Activated CD4-positive, alpha-beta memory T cell treated with anti-CD3 and anti-CD28 coated beads for 36 hours (primary cell): Measurements from ENCODE around the gene INO80. TPM values are rescaled to one million over a fixed set of nuclear protein-coding genes. Genes with fewer than 3 reads are reported as not detected.

Experiments used
- CTCF ChIA-PET: fragments of 350-600 bp; sonication (Branson Sonifier 250); formaldehyde crosslinking; loops from one replicate; lab custom pipeline; 2021; ENCODE audit warnings: antibody characterized with exemption, inconsistent platforms; lab: Charles Lee
- POLR2A ChIA-PET: fragments of 350-600 bp; sonication (Branson Sonifier 250); formaldehyde crosslinking; loops from one replicate; lab custom pipeline; 2021; ENCODE audit warnings: antibody characterized with exemption; lab: Charles Lee
- DNase-seq: peaks from one replicate; pipeline ENCODE4 v3.0.0-alpha.2; 2020
- H3K27ac Mint-ChIP-seq: one replicate; pipeline ENCODE4 v1.8.0; 2021; ENCODE audit warnings: mixed read lengths
- H3K27me3 Mint-ChIP-seq: one replicate; pipeline ENCODE4 v1.8.0; 2021; ENCODE audit warnings: mixed read lengths
- H3K36me3 Mint-ChIP-seq: one replicate; pipeline ENCODE4 v1.8.0; 2021; ENCODE audit warnings: mixed read lengths
- H3K4me1 Mint-ChIP-seq: one replicate; pipeline ENCODE4 v1.8.0; 2021; ENCODE audit warnings: low read depth, mixed read lengths
- H3K4me3 Mint-ChIP-seq: one replicate; pipeline ENCODE4 v1.8.0; 2021; ENCODE audit warnings: mild to moderate bottlenecking, mixed read lengths
- H3K9me3 Mint-ChIP-seq: one replicate; pipeline ENCODE4 v1.8.0; 2021; ENCODE audit warnings: mixed read lengths
- intact Hi-C: fragments of 100-400 bp; cut with micrococcal nuclease; formaldehyde crosslinking; loops from one replicate; pipeline ENCODE4 v1.15.1; 2023
- total RNA-seq, 2 experiments: library from RNA; stranded (reverse); gene quantifications; one replicate each; pipeline ENCODE4 v1.2.3, GENCODE V29; 2021

Gene INO80
- total RNA-seq, 2 experiments from 2014 or later = 19.9 to 22.8 TPM

DNA sequence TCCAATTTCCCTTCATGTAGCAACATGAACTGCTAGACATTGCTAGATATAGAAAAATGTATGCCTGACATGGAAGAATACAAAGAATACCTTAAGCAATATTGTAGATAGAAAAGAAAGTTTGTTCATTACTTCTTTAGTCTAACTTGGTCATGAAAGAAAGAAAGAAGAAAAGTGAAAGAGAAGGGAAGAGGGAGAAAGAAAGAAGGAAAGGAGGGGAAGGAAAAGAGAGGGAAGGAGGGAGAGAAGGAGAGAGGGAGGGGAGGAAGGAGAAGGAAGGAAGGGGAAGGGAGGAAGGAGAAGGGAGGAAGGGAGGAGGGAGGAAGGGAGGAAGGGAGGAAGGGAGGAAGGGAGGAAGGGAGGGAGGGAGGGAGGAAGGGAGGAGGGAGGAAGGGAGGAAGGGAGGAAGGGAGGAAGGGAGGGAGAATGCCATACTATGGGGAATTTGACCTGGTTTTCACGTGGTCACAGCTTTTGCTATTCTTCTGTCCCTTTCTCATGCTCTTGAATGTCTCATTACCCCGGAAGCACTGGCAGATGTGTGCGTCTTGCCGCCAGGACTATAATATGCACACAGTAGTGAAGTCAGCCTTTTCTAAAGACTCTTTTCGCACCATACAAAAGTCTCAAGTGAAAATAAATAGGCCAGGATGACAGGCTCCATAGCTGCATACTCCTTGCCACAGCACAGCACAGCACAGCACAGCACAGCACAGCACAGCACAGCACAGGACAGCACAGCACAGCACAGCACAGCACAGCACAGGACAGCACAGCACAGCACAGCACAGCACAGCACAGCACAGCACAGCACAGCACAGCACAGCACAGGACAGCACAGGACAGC, 84.6 kb downstream of the INO80 start:
- POLR2A ChIA-PET = no interaction called here
- Mint-ChIP-seq H3K4me3 (no peak overlapping the region), H3K9me3 (no peaks in the 10 kb centered on the region), H3K36me3 (peaks cover 22% of the 10 kb centered on the region), H3K27ac (no peak overlapping the region), H3K4me1 (peaks cover 3% of the 10 kb centered on the region), H3K27me3 (no peaks in the 10 kb centered on the region)
- DNase-seq = no peak
- intact Hi-C loops = loop anchor here (10.0 kb wide), 1 partner anchor 153 kb away; no protein-coding TSS in a partner anchor
- CTCF ChIA-PET = interaction anchor here (1.3 kb wide), 1 partner anchor 154 kb away, joined by 4 read pairs; no protein-coding TSS in a partner anchor

DNA sequence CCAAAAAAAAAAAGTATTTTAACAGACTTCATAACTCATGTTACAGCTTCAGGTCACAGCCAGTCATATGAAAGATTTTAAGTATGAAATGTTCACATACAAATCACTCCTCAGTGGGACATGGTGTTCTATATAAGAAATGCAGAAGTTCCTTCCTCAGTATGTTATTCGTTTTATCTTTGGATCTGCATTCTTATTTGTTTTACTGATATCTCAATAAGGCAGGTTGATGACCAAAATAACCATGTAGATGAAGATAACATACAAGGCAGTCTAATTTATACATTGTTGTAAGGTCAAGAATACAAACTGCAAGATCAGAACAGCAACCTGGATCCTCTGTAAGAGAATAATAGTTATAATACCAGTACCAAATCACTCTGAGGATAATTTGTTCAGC, 87.2 kb downstream of the INO80 start:
- Mint-ChIP-seq H3K36me3 (peaks cover 24% of the 10 kb centered on the region), H3K27me3 (no peaks in the 10 kb centered on the region), H3K4me3 (no peak overlapping the region), H3K4me1 (peaks cover 3% of the 10 kb centered on the region), H3K9me3 (no peaks in the 10 kb centered on the region), H3K27ac (no peak overlapping the region)
- intact Hi-C loops = no loop called here
- no peak for DNase-seq
- POLR2A ChIA-PET = no interaction called here
- CTCF ChIA-PET = interaction anchor here (1.2 kb wide), 1 partner anchor 98 kb away, joined by 4 read pairs; no protein-coding TSS in a partner anchor

DNA sequence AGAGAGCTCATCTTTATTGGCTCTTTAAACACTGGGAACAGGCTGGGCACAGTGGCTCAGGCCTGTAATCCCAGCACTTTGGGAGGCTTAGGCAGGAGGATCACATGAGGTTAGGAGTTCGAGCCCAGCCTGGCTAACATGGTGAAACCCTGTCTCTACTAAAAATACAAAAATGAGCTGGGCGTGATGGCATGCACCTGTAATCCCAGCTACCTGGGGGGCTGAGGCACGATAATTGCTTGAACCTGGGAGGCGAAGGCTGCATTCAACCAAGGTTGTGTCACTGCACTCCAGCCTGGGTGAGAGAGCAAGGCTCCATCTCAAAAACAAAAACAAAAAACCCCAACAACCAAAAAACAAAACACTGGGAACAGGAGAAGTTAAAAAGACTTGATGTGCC, 90.7 kb downstream of the INO80 start:
- Mint-ChIP-seq H3K4me3 (no peak overlapping the region), H3K4me1 (no peaks in the 10 kb centered on the region), H3K36me3 (peaks cover 28% of the 10 kb centered on the region), H3K9me3 (no peaks in the 10 kb centered on the region), H3K27me3 (no peaks in the 10 kb centered on the region), H3K27ac (no peak overlapping the region)
- no peak for DNase-seq
- ChIA-PET POLR2A (no interaction called here), CTCF (interaction anchor here (0.7 to 5.9 kb wide), 4 partner anchors 10 to 206 kb away, joined by 3 to 69 read pairs (median 4); partner anchors contain the start of gene CHP1)
- intact Hi-C loops = no loop called here

DNA sequence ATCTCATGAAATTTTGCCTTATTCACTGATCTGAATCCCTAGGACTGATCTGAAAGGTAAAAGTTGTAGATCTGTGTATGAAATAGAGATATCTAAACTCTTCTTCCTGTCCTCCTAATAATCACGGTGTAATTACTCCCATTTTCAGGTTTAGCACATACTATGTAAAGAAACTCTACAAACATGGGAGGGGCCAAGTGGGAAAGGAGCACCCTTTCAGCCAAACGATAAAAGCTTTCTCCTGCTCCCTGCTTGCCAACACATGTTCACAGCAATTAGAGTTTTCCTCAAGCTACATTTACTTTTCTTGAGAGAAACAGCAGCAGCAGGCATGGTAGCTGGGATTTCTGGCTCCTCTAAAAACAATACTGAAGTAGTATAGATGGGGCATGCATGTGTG, 91.2 kb downstream of the INO80 start:
- H3K27me3 Mint-ChIP-seq = no peaks in the 10 kb centered on the region
- peaks cover 31% of the 10 kb centered on the region for H3K36me3 Mint-ChIP-seq
- ChIA-PET POLR2A (interaction anchor here (0.7 kb wide), 1 partner anchor 92 kb away, joined by 3 read pairs; no protein-coding TSS in a partner anchor), CTCF (interaction anchor here (1.0 to 5.9 kb wide), 3 partner anchors 10 to 206 kb away, joined by 3 to 69 read pairs (median 4); partner anchors contain the start of gene CHP1)
- H3K27ac Mint-ChIP-seq = no peak overlapping the region
- H3K4me3 Mint-ChIP-seq = no peak overlapping the region
- H3K4me1 Mint-ChIP-seq = no peaks in the 10 kb centered on the region
- H3K9me3 Mint-ChIP-seq = no peaks in the 10 kb centered on the region
- intact Hi-C loops = no loop called here
- no peak for DNase-seq

DNA sequence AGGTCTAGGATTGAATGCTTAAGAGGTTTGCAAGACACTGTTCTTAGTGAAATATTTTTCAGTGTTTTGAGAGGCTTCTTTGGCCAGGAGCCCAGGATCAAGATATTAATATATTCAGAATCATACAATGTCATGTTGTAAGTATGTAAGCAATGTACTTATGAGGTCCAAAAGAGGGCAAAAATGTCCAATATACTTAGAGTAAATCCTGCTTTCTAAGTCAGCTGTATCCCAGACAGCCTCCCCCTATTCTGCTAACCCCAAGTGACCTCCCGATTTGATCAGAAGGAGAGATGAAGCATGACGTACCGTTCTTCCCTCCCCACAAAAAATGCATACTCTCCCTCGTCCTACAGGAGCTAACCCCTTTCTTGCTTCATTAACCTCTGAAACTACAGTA, 91.9 kb downstream of the INO80 start:
- H3K4me3 Mint-ChIP-seq = no peak overlapping the region
- peaks cover 31% of the 10 kb centered on the region for H3K36me3 Mint-ChIP-seq
- no peak for DNase-seq
- H3K27ac Mint-ChIP-seq = no peak overlapping the region
- H3K4me1 Mint-ChIP-seq = no peaks in the 10 kb centered on the region
- intact Hi-C loops = no loop called here
- CTCF ChIA-PET = interaction anchor here (1.0 to 5.9 kb wide), 2 partner anchors 119 to 162 kb away, joined by 4 to 69 read pairs; no protein-coding TSS in a partner anchor
- no peaks in the 10 kb centered on the region for H3K9me3 Mint-ChIP-seq
- H3K27me3 Mint-ChIP-seq = no peaks in the 10 kb centered on the region
- POLR2A ChIA-PET = interaction anchor here (0.7 kb wide), 1 partner anchor 91 kb away, joined by 3 read pairs; no protein-coding TSS in a partner anchor

DNA sequence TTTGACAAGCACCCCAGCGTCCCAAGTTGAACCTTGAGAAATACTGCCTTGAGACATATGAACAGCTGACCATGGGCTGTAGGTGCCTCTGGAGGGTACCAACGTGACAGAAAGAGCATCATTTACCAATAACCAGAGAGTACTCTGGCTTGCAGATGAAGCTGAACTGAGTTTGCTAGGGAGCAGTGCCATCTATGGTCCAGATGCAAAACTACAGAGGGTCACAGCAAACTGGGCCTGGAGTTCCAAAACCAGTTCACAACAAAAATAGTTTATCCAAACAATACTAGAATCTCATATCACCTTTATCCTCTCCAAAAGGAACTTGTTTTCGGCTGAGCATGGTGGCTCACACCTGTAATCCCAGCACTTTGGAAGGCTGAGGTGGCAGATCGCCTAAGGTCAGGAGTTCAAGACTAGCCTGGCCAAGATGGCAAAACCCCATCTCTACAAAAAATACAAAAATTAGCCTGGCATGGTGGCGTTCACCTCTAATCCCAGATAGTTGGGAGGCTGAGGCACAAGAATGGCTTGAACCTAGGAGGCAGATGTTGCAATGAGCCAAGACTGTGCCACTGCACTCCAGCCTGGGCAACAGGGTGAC, 93.5 kb downstream of the INO80 start:
- H3K27me3 Mint-ChIP-seq = no peaks in the 10 kb centered on the region
- H3K9me3 Mint-ChIP-seq = no peaks in the 10 kb centered on the region
- no peak overlapping the region for H3K4me3 Mint-ChIP-seq
- peak; percentile 49 for DNase-seq
- no peak overlapping the region for H3K27ac Mint-ChIP-seq
- peaks cover 36% of the 10 kb centered on the region for H3K36me3 Mint-ChIP-seq
- intact Hi-C loops = loop anchor here (1.0 kb wide), 1 partner anchor 118 kb away; no protein-coding TSS in a partner anchor
- CTCF ChIA-PET = interaction anchor here (0.9 to 5.9 kb wide), 4 partner anchors 22 to 164 kb away, joined by 3 to 69 read pairs (median 10); no protein-coding TSS in a partner anchor
- POLR2A ChIA-PET = no interaction called here
- H3K4me1 Mint-ChIP-seq = no peaks in the 10 kb centered on the region

DNA sequence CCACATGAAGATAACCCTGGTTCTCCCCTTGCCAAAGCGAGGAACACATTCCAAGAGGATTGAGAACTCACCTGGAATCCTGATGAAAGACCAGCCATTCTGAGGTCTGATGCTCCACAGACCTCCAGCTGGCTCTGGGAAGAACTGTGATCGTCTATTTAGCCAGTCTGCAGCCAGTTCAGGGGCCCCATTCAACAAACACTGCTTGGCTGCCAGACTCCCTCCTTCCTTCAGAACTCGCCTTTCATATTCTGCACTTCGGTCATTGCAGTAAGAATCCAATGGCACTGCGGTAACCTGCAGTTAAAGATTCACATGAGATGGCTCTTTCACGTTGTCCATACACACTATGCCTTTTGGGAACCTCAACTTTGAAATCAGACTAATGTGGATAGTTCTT, 95.3 kb downstream of the INO80 start:
- intact Hi-C loops = no loop called here
- peaks cover 25% of the 10 kb centered on the region for H3K36me3 Mint-ChIP-seq

DNA sequence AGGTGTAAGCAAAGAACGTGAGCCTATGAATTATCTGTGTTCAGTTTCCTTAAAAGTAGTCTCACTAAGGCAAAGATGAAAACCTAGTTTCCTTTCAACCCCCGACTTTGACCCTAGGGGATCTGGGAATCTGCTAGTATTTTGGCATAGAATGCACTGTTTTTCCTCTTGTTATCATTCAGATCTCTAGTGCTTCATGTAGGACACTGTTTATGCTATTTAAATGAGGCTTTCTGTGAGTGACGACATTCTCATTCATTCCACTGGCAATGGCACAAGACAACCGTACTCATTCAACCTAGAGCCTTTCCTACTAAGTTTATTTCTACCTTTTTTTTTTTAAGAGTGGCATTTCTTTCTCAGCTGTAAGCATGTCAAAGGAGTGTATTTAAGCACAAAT, 95.8 kb downstream of the INO80 start:
- CTCF ChIA-PET = interaction anchor here (0.7 to 1.6 kb wide), 4 partner anchors 14 to 82 kb away, joined by 3 to 6 read pairs (median 3); partner anchors contain the start of gene CHAC1
- no peaks in the 10 kb centered on the region for H3K27me3 Mint-ChIP-seq
- intact Hi-C loops = no loop called here
- H3K4me3 Mint-ChIP-seq = no peak overlapping the region
- DNase-seq = no peak
- peaks cover 3% of the 10 kb centered on the region for H3K4me1 Mint-ChIP-seq
- peaks cover 22% of the 10 kb centered on the region for H3K36me3 Mint-ChIP-seq
- no peak overlapping the region for H3K27ac Mint-ChIP-seq
- POLR2A ChIA-PET = no interaction called here
- H3K9me3 Mint-ChIP-seq = no peaks in the 10 kb centered on the region

More for the DNA sequence above, 95.3 kb downstream of the INO80 start:
- H3K27me3 Mint-ChIP-seq = no peaks in the 10 kb centered on the region
- H3K27ac Mint-ChIP-seq = no peak overlapping the region
- DNase-seq = no peak
- H3K4me1 Mint-ChIP-seq = peaks cover 3% of the 10 kb centered on the region
- ChIA-PET CTCF (interaction anchor here (0.6 to 5.9 kb wide), 10 partner anchors 13 to 356 kb away, joined by 3 to 69 read pairs (median 4); partner anchors contain the start of gene CHAC1), POLR2A (interaction anchor here (0.6 kb wide), 1 partner anchor 20 kb away, joined by 4 read pairs; no protein-coding TSS in a partner anchor)
- H3K9me3 Mint-ChIP-seq = no peaks in the 10 kb centered on the region
- H3K4me3 Mint-ChIP-seq = no peak overlapping the region

DNA sequence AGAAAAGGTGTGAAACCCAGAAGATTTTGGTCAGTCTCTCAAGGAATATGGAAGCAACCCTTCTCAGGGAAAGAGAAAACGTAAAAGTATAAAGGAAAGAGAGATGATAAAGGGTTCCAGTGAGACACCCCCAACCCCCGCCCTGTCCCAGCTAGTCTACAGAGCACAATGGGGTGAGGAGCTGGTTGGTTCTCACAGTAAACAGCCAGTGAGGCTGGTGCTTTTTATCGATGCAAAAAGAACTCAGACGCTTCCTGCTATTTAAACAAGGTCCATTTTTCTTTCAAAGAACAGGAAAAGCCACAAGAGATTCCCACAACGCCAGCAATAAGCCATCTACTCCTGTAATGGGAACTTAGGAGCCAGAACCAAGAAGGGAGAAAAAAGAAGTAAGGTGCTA, 96.9 kb downstream of the INO80 start:
- H3K27ac Mint-ChIP-seq = no peak overlapping the region
- CTCF ChIA-PET = interaction anchor here (1.3 to 2.1 kb wide), 3 partner anchors 89 to 116 kb away, joined by 4 to 13 read pairs (median 5); no protein-coding TSS in a partner anchor

DNA sequence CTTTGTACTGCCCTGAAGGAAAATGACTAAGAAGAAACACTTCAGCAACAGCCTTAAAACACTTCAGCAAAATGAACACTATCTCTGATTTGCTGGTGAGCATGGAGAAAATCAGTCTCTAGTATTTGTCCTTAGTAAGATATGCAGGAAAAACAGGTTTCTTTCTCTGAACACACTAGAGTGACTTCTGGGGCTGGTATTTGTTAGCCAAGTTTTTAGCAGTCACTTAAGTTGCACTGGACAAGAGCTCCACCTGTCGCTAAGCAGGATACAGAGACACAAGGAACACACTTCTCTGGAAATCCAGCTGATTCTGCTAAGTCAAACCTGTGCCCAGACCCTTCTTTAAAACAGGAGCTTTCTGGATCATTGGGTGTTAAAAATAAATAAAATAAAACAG, 97.5 kb downstream of the INO80 start:
- Mint-ChIP-seq H3K36me3 (peaks cover 26% of the 10 kb centered on the region), H3K27me3 (no peaks in the 10 kb centered on the region), H3K9me3 (no peaks in the 10 kb centered on the region), H3K4me3 (no peak overlapping the region), H3K4me1 (peaks cover 3% of the 10 kb centered on the region), H3K27ac (no peak overlapping the region)
- POLR2A ChIA-PET = no interaction called here
- intact Hi-C loops = no loop called here
- no peak for DNase-seq
- CTCF ChIA-PET = interaction anchor here (1.3 to 2.1 kb wide), 4 partner anchors 88 to 161 kb away, joined by 3 to 13 read pairs (median 4); no protein-coding TSS in a partner anchor

More for the DNA sequence above, 96.9 kb downstream of the INO80 start:
- Mint-ChIP-seq H3K9me3 (no peaks in the 10 kb centered on the region), H3K4me1 (peaks cover 3% of the 10 kb centered on the region), H3K36me3 (peaks cover 29% of the 10 kb centered on the region), H3K4me3 (no peak overlapping the region), H3K27me3 (no peaks in the 10 kb centered on the region)
- DNase-seq = no peak
- intact Hi-C loops = no loop called here
- POLR2A ChIA-PET = no interaction called here

DNA sequence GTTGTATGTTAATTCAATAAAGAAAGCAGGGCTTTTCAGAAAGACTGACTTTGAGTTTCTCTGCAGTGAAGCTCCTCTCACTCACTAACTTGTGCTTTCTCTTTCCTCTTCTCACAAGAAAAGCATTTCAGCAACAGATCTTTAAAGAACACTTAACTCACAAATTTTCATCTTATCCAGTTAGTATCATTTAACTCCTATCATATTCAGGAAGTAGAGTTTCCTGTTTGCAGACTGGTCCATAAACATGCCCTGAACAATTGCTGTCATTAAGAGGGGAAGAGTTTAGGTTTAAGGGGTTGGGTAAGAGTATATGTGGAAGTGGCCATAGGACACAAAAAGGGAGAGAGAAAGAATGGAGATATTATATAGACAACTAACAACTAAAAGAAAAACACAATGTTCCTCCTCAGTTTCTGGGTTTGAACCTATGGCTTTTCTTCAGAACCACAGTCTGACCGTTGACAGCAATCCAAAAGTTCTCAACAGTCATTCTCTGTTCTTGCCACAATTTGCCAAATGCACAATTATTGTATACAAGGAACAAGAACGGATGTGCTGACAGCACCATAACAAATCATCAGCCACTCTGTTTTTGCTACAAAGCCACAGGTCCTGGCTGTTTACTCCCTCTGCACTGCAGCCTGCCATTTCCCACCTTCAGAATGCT, 98.9 kb downstream of the INO80 start:
- POLR2A ChIA-PET = no interaction called here
- peak overlapping the region; percentile 44 for H3K27ac Mint-ChIP-seq
- H3K4me3 Mint-ChIP-seq = no peak overlapping the region
- H3K27me3 Mint-ChIP-seq = no peaks in the 10 kb centered on the region
- CTCF ChIA-PET = interaction anchor here (1.5 to 1.9 kb wide), 3 partner anchors 75 to 160 kb away, joined by 3 to 8 read pairs (median 4); no protein-coding TSS in a partner anchor
- intact Hi-C loops = no loop called here
- peaks cover 3% of the 10 kb centered on the region for H3K4me1 Mint-ChIP-seq
- H3K9me3 Mint-ChIP-seq = no peaks in the 10 kb centered on the region
- no peak for DNase-seq
- H3K36me3 Mint-ChIP-seq = peaks cover 33% of the 10 kb centered on the region
